Common myeloid progenitor, CD34-positive (primary cell): ENCODE results near the gene HTR3D.
"Not testable (repeated sequence)": the region's sequence is repeated elsewhere in the genome, so short reads cannot be mapped to it uniquely, and the experiment has no call there.

ENCODE experiments used
- CTCF ChIA-PET: fragments of 350-600 bp; sonication (Branson Sonifier 250); formaldehyde crosslinking; loops from one replicate; lab custom pipeline; 2021; ENCODE audit warnings: antibody characterized with exemption; lab: Charles Lee
- POLR2A ChIA-PET: fragments of 350-600 bp; sonication (Branson Sonifier 250); formaldehyde crosslinking; loops from one replicate; lab custom pipeline; 2021; ENCODE audit warnings: antibody characterized with exemption; lab: Charles Lee
- DNase-seq, 3 donors: peaks; one replicate each; pipeline versions ENCODE4 v3.0.0 to v3.0.0-alpha.2; 2013
- H3K27ac ChIP-seq, 2 experiments: 1 replicate in 1 of 2; 2 replicates in 1 of 2; pipeline ENCODE4 v1.7.0; 2013; ENCODE audit warnings: inconsistent platforms in 2 of 2, low read length in 2 of 2, mild to moderate bottlenecking in 2 of 2, low read depth in 1 of 2, moderate library complexity in 1 of 2; ENCODE audit not compliant: severe bottlenecking in 2 of 2, insufficient read depth in 1 of 2, poor library complexity in 1 of 2
- H3K27me3 ChIP-seq, 5 experiments: replicated peaks in 2 of 5; 1 replicate in 3 of 5; 2 replicates in 2 of 5; pipeline versions ENCODE4 v1.6.1 to v1.7.0; 2013; ENCODE audit warnings: low read length in 4 of 5, mild to moderate bottlenecking in 2 of 5, moderate library complexity in 2 of 5, inconsistent platforms in 1 of 5; ENCODE audit not compliant: insufficient read depth in 5 of 5, control insufficient read depth in 4 of 5
- H3K36me3 ChIP-seq, 4 experiments: 1 replicate in 2 of 4; 2 replicates in 2 of 4; pipeline versions ENCODE4 v1.6.1 to v1.7.0; 2013; ENCODE audit warnings: low read length in 3 of 4, control low read depth in 1 of 4, mild to moderate bottlenecking in 1 of 4; ENCODE audit not compliant: control insufficient read depth in 4 of 4, insufficient read depth in 4 of 4
- H3K4me1 ChIP-seq, 4 experiments: 1 replicate in 3 of 4; 2 replicates in 1 of 4; pipeline versions ENCODE4 v1.6.1 to v1.7.1; 2013; ENCODE audit warnings: low read length in 3 of 4, mild to moderate bottlenecking in 3 of 4, control low read depth in 1 of 4, inconsistent platforms in 1 of 4, moderate library complexity in 1 of 4; ENCODE audit not compliant: control insufficient read depth in 4 of 4, insufficient read depth in 4 of 4; ENCODE audit errors: control extremely low read depth in 1 of 4
- H3K4me3 ChIP-seq, 7 experiments: 1 replicate in 4 of 7; 2 replicates in 3 of 7; pipeline versions ENCODE4 v1.5.1 to v1.7.0; 2013; ENCODE audit warnings: mild to moderate bottlenecking in 7 of 7, low read length in 6 of 7, moderate library complexity in 6 of 7, inconsistent platforms in 2 of 7, low read depth in 2 of 7, control low read depth in 1 of 7; ENCODE audit not compliant: insufficient read depth in 4 of 7, control insufficient read depth in 1 of 7; ENCODE audit errors: extremely low read depth in 1 of 7
- H3K9me3 ChIP-seq, 5 experiments: 1 replicate in 4 of 5; 2 replicates in 1 of 5; pipeline versions ENCODE4 v1.6.1 to v1.7.1; 2013; ENCODE audit warnings: low read length in 4 of 5, mild to moderate bottlenecking in 2 of 5, inconsistent platforms in 1 of 5, low read depth in 1 of 5, moderate library complexity in 1 of 5; ENCODE audit not compliant: control insufficient read depth in 4 of 5, insufficient read depth in 2 of 5; ENCODE audit errors: control extremely low read depth in 1 of 5
- WGBS: methylation state at CpG from one replicate; pipeline ENCODE4 v1.1.5; 2013; ENCODE audit not compliant: insufficient coverage; 5-methylcytosine and 5-hydroxymethylcytosine counted together

HTR3D gene

DNA sequence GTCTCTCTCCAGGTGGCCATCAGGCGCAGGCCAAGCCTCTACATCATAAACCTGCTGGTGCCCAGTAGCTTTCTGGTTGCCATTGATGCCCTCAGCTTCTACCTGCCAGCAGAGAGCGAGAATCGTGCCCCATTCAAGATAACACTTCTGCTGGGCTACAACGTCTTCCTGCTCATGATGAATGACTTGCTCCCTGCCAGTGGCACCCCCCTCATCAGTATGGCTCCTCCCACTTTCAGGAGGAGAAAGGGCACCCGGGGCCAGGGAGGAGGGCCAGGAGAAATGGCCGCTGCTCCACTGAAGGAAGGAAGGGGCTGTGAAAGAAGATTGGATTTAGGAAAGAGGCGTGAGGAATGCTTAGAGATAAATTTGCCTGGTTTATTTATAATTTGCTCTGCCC is 27.9 kb downstream of the HTR3D start:
- Histone ChIP-seq H3K36me3 (no peaks in the 10 kb centered on the region), H3K27ac (no peak overlapping the region), H3K4me3 (no peak overlapping the region), H3K27me3 (peaks cover 0 to 2% (median 0%) of the 10 kb centered on the region in 5 experiments), H3K4me1 (no peaks in the 10 kb centered on the region), H3K9me3 (no peaks in the 10 kb centered on the region)
- DNase-seq: peak in 1 of 3 donors; percentile 12
- 45% methylated on average over 7 of the region's 7 CpGs for WGBS
- CTCF ChIA-PET: no interaction called here
- POLR2A ChIA-PET: no interaction called here

- Histone ChIP-seq H3K27me3 (no peaks in the 10 kb centered on the region), H3K4me3 (no peak overlapping the region), H3K36me3 (no peaks in the 10 kb centered on the region), H3K9me3 (no peaks in the 10 kb centered on the region), H3K27ac (no peak overlapping the region), H3K4me1 (no peaks in the 10 kb centered on the region)
- POLR2A ChIA-PET: no interaction called here
- no peak for DNase-seq
- CTCF ChIA-PET: no interaction called here
Observed at GRCh38 chr3:184062637-184063036, 31.1 kb downstream of the HTR3D start.

- Histone ChIP-seq H3K9me3 (peaks cover 3 to 8% (median 3%) of the 10 kb centered on the region in 5 experiments), H3K4me3 (no peak overlapping the region), H3K27ac (no peak overlapping the region), H3K27me3 (no peaks in the 10 kb centered on the region), H3K4me1 (no peaks in the 10 kb centered on the region), H3K36me3 (no peaks in the 10 kb centered on the region)
- CTCF ChIA-PET: no interaction called here
- POLR2A ChIA-PET: no interaction called here
- DNase-seq: no peak
- WGBS: no CpG with 5 or more reads among the region's 2 CpGs
Observed at GRCh38 chr3:184066211-184066610, 34.7 kb downstream of the HTR3D start.

DNA sequence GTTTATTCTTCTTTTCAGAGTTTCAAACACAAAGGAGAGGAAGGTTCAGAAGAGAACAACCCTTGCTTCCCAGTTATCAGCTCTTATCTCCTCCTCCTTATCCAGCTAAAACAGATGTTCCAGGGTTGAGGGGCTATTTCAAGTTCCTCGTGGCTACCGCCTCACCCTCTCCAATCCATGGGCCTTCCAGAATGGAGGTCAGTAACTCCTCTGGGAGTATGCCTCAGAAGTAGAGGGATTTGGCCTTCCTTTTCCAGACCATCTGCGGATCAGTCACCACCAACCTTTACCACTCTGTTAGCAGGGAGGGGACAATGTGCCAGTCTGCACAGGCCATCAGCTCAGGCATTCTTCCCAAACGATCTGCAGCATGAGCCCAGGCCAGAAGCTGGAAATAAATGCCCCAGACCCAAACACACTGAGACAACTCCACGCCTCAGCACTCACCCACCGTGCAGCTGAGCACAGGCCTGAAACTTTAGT is 36.1 kb downstream of the HTR3D start:
- peaks cover 3 to 9% (median 4%) of the 10 kb centered on the region in 5 experiments for H3K9me3 ChIP-seq
- no peaks in the 10 kb centered on the region for H3K36me3 ChIP-seq
- no peak overlapping the region for H3K4me3 ChIP-seq
- no peaks in the 10 kb centered on the region for H3K27me3 ChIP-seq
- H3K27ac ChIP-seq: no peak overlapping the region
- ChIA-PET CTCF (interaction anchor here (0.8 to 1.1 kb wide), 2 partner anchors 9 to 48 kb away, joined by 3 read pairs; no protein-coding TSS in a partner anchor), POLR2A (no interaction called here)
- DNase-seq: peak in 1 of 3 donors; percentile 10
- no peaks in the 10 kb centered on the region for H3K4me1 ChIP-seq
- WGBS: 93% methylated on average over 4 of the region's 6 CpGs

GRCh38 chr3:184068344-184068743 is 36.8 kb downstream of the HTR3D start:
- H3K27ac ChIP-seq: no peak overlapping the region
- peaks cover 3 to 9% (median 4%) of the 10 kb centered on the region in 5 experiments for H3K9me3 ChIP-seq
- ChIA-PET POLR2A (no interaction called here), CTCF (interaction anchor here (0.8 to 1.1 kb wide), 2 partner anchors 10 to 47 kb away, joined by 3 read pairs; no protein-coding TSS in a partner anchor)
- no peaks in the 10 kb centered on the region for H3K4me1 ChIP-seq
- 98% methylated on average over 3 of the region's 5 CpGs for WGBS
- no peaks in the 10 kb centered on the region for H3K36me3 ChIP-seq
- H3K4me3 ChIP-seq: no peak overlapping the region
- DNase-seq: no peak
- no peaks in the 10 kb centered on the region for H3K27me3 ChIP-seq

- H3K4me1 ChIP-seq, CTCF ChIA-PET, H3K27me3 ChIP-seq, H3K27ac ChIP-seq, H3K36me3 ChIP-seq, POLR2A ChIA-PET, H3K4me3 ChIP-seq, H3K9me3 ChIP-seq: not testable (repeated sequence)
- 99% methylated on average over 7 of the region's 7 CpGs for WGBS
- DNase-seq: peak in 1 of 3 donors; percentile 11
Observed at GRCh38 chr3:184071142-184071541, 39.6 kb downstream of the HTR3D start.

DNA sequence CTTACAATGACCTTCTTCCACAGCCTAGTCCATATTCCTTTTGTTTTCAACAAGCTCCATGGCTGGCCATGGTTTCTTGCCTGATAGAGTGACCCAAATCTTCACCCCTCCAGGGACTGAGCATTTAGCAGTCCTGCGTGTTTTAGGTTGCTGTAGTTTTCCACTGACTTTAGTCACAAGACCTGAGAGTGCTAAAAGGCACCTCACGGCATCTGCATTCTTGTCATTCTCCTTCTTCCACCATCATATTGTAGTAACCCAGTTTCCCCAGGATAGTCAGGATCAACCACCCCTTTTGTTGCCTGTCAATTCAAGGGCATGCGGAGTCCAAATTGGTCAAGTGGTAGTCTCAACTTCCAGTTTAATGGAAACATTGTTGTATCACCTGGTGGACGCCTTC is 42.1 kb downstream of the HTR3D start:
- Histone ChIP-seq H3K27me3 (peaks cover 0 to 3% (median 0%) of the 10 kb centered on the region in 5 experiments), H3K27ac (no peak overlapping the region), H3K36me3 (no peaks in the 10 kb centered on the region), H3K4me1 (no peaks in the 10 kb centered on the region), H3K9me3 (peaks cover 3 to 7% (median 4%) of the 10 kb centered on the region in 5 experiments), H3K4me3 (no peak overlapping the region)
- DNase-seq: no peak
- WGBS: 93% methylated on average over 4 of the region's 4 CpGs
- ChIA-PET CTCF (no interaction called here), POLR2A (no interaction called here)
